Muscle of back (tissue), 11 donors: ENCODE measurements around the gene PTPRR. TPM values are rescaled to one million over a fixed set of nuclear protein-coding genes. Genes with fewer than 3 reads are reported as not detected.
A peak's percentile ranks its signal among the peaks of the same experiment; 100 is the strongest.
"Not testable (repeated sequence)": the region's sequence is repeated elsewhere in the genome, so short reads cannot be mapped to it uniquely, and the experiment has no call there.

Experiments used
- DNase-seq, 3 donors: peaks; one replicate each; pipeline versions ENCODE4 v3.0.0 to v3.0.0-alpha.2; 2013
- polyA plus RNA-seq, 10 donors: library from polyadenylated mRNA; unstranded; fragments of 120-200 nt; gene quantifications; one replicate each; pipeline ENCODE4 v1.2.1, GENCODE V29; 2013; ENCODE audit not compliant: insufficient read length in 10 of 10

Gene PTPRR
- polyA plus RNA-seq, 10 donors = 0.84 to 3.9 (median 1.9) TPM

DNA sequence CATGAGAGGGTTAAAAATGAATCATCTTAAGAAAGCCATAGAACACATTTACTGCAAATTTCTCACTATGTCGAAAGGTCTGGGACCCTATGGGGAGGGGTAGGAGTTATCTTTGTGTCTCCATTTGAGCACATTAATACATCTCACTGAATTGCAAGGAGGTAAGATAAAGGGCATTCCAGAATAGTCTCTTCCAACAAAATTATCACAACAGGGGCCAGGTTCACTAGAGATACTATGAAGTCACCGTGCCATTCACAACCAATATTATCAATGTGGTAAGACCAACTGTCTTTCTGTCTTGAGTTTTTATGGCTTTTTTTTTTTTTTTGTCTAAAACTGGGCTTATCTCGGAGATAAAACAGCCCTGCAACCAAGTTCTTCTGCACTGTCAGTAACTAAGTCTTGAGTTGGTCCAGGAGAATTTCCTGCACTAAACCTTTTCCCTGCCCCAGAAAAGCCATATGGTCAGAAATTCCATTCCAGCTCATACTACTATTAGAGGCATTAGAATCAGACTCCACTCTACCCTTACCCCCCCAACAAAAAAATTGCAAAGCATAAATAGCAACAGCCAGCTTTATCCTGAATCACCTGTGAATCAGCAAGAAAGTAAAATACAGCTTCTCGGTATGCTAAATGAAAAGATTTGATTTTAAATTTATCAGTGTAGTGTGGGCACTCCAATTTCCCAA lies 79.7 kb downstream of the PTPRR start:
- no peak for DNase-seq

DNA sequence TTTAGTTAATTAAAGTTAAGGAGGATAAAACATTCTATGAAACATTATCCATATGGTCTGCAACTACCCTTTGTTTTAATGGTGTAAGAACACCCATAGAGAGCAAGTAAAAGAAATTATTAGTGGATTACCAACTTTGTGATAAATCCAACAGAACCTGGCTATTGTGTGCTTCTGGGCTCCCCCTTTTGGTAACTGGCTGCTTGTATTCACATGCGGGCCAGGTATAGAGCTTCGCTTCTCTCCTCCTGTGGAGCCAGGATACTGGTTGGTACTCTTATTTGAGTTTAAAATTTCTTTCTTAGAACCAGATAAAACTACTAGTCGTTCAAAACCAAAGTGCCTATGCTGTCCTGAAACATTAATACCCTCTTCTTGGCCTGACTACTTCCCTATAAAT lies 81.0 kb downstream of the PTPRR start:
- DNase-seq = no peak

DNA sequence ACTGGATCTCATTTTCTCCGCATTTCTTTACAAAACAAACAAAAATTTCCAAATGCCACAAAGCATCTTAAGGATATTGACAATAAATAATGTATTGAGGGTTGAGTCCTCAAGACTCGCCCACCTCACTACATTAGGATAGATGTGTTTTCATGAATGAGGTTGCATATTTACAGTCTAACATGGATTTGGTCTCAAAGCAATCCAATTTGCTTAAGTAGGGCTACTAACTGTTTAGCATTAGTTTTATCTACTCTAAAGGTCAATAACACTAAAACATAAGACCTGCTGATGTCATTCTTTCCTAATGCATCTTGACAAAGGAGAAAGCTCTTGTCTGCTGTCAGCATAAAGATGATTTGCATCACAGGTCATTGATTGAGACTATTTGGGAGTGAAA lies 82.4 kb downstream of the PTPRR start:
- DNase-seq = no peak

DNA sequence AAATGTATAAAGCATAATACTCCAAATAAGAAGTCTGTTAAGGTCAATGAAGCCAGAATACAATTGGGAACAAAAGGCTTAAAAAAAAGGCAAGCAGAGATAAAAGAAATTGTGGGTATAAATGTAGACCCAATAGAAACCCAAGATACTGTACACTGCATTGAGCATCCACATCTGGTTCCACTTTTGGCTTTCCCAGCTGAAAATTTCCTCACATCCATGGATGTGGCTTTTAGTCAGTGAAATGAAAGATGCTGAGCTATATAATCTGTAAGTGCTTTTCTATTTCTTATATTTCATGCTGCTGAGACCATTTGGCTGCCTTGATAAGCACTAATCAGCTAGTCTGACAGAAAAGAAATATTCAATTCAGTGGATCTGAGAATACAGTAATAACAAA lies 83.5 kb downstream of the PTPRR start:
- DNase-seq = no peak

DNA sequence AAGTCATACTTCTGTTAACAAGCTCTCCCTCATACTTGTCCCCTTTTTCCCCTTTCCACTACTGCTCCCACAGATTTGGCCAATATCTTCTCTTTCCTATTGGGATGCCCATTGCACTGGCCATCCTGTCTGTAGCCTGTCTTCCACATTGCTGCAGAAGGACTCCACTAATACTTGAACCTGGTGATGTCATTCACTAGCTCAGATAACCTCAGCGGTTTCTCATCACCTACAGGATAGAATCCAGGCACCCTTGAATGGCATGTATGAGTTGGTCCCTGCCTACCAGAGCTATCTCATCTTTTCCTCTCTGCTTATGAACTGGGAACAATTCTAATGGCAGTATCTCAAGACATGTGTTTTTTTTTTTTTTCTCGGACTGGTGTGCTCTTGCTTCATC lies 84.6 kb downstream of the PTPRR start:
- no peak for DNase-seq

DNA sequence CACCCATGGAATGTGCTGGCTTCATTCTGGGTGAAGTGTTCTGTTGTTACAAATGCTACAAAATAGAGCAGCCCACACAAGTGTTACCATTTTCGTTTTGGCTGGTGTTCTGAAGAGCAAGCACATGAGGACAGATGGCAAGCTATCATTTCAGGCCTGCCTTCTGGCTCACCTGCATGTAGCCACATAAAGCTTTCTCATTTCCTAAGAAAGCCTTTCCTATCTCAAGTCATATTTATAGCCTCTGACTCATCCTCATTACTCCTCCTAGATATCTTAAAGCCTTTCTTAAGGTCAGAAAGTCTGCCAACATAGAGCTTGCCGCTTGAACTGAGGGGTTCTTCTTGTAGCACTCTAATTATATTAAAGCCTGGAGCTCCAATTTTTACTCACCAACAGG lies 89.0 kb downstream of the PTPRR start:
- no peak for DNase-seq

GRCh38 chr12:70830221-70831061 lies 90.1 kb downstream of the PTPRR start:
- no peak for DNase-seq

- DNase-seq = no peak
These were observed 91.5 kb downstream of the PTPRR start for GRCh38 chr12:70829070-70829469.

DNA sequence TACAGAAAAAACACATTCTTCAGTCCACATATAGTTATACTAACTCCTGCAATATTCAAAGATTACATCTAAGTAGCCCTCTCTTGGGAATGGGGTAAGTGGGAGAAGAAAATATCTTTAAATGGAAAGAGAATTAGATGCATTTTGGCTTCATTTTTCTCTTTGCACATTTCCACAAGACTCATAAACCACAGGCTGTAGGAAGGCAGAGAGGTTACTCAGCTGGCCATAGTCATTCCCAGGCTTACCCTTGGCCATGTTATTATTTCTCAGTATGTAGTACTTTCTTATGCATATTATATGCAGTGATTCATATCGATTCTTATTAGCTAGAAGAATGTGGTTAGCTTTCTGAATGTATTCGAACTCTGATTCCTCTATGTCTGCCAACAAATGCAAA lies 92.2 kb downstream of the PTPRR start:
- DNase-seq = peak in 1 of 3 donors; percentile 38

DNA sequence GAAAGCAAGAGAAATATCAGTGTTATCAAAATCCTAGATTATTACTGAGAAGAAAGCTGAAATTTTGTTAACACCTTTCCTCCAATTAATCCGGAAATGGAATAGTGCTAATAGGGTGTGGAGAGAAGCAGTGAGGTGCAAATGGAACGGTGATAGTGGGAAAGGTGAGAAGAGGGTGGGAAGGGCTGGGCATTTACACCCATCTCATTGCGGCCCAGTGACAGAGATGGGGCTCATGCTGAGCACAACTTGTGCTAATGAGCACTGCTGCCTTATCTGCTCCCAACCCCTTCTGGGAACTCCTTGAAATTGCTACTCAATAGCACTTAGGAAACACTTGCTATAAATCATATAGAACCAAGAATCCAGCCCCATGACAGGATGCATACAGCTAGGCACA lies 94.4 kb downstream of the PTPRR start:
- no peak for DNase-seq

DNA sequence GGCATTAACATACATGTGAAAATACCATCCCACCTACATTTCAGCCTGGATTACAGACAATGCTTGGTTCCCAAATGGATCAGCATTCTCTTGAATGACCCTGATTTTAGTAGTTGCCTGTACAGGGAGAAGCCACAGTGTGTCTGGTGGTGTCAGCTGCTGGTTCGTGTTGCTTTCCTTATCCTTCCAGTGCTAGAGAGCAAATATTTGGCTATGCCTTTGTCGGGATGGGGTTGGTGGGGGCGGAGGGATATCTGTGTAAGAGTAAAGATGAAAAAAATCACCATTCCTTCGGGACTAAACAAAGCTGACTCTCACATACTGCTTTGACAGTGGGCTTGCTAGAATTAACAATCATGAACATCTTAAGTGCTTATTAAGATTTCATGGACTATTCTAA lies 96.0 kb downstream of the PTPRR start:
- DNase-seq = no peak

DNA sequence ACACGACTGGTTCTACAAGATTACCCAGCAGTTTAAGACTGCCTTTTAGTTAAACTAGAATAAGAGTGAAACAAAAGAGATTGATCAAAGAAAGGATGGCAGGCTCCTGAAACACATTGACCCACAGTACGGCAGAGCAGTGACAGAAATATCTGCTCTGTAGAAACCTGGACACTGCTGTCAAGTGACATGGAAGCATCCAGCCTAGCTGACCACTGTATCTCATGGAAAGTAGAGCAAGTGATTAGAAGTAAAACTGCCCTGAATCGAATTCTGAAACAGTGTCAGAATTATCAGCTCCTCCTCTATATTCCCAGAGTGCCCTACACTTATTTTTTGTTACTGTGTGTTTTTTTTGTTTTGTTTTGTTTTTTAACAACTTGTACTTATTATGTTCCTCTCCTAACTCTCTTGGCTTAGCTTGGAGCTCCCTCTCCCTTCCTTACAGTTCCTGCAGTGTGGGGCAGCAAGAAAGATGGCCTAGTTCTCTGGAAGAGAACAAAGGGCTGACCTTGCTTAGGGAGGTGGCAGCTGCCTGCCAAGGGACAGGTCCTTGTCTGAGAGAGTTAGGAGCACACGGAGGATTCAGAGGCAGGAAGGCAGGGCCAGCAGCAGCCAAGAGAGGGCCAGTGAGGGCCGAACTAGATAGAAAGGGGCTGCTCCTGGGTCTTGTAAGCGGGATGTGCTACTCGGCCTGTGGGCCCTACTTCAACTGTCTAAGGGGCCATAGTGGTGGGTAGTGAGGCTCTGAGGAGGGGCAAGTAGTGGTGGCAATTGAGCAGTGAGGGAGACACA lies 97.2 kb downstream of the PTPRR start:
- DNase-seq = no peak

DNA sequence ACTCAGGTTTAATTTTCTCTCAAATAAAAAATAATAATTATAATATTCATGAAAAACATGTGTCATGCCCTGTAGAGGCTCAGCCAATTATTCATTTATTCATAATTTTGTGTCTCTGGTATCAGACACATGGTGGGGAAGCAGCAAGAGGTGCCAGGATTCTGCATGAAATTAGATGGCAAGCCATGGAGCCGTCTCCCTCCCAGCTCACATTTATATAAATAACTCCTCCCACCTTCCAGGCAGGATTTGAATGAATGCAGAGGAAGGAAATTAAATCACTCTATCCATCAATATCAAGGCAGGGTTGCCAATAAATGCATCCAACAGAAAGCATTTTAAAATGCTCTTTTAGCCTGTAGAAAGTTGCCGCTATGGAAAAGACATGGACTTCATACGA lies 98.1 kb downstream of the PTPRR start:
- DNase-seq = no peak

- no peak for DNase-seq
These were observed 104.6 kb downstream of the PTPRR start for GRCh38 chr12:70815971-70816391.

DNA sequence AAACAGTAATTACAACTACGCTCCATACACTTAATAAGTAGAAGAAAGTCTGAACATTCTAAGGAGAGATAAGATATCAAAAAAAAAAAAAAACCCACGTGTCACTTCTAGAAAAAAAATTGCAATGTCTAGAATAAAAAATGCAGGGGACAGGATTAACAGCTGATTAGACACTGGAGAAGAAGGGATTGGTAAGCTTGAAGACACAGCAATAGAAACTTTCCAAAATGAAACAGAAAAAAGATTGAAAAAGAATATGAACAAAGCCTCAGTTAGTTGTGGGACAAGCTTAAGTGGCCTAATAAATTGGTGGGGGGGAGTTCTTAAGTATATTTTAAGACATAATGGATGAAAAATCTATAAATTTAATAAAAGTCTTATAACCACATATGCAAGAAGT lies 105.5 kb downstream of the PTPRR start:
- no peak for DNase-seq

DNA sequence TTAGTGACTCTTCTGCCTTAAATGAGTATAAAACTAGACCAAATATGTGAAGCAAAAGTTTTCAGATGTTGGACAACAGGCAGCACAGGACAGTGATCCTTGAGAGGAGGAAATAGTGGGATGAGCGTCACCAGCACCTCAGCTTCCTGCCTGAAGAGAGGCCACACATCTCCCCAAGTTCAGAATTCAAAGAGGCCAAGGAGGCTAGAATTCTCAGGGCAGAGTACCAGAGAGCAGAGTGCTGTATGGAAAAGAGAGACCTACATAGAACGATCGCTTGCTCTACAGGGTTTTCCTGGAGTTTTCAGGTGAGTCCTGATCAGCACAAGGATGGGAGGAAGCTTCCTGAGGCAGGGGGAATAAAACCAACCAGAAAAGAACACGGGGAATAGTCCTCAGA lies 107.0 kb downstream of the PTPRR start:
- DNase-seq = no peak

- no peak for DNase-seq
These were observed 108.4 kb downstream of the PTPRR start for GRCh38 chr12:70812136-70812535.

- DNase-seq = no peak
These were observed 110.7 kb downstream of the PTPRR start for GRCh38 chr12:70809887-70810286.

DNA sequence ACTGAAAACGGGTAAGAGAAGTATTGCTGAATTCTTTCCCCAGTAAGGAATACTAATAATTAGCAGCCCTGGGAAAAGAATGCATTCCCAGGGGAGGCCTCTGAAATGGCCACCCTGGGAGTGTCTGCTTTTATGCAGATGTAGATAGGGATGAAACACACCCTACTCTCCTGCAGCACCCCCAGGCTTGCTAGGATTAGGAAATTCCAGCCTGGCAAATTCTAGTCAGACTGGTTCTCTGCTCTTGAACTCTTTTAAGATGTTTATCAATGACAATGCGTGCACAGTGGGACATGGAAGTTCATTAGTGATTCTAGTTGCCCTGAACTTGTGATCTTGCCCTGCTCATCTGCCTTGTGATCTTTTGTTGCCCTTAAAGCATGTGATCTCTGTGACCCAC lies 112.5 kb downstream of the PTPRR start:
- not testable (repeated sequence) for DNase-seq

- DNase-seq = no peak
These were observed 113.7 kb downstream of the PTPRR start for GRCh38 chr12:70806827-70807226.

- DNase-seq = no peak
These were observed 114.5 kb downstream of the PTPRR start for GRCh38 chr12:70806043-70806442.

- peak in 1 of 3 donors; percentile 0 for DNase-seq
These were observed 122.3 kb downstream of the PTPRR start for GRCh38 chr12:70798016-70798783.
